SK-N-SH (cell line): ENCODE data around the gene OR5AN1. TPM values are rescaled to one million over a fixed set of nuclear protein-coding genes. Genes with fewer than 3 reads are reported as not detected.

Source experiments
- CTCF ChIA-PET: fragments of 300-600, 350-600 bp; formaldehyde crosslinking; extraction: SDS; loops from one replicate; lab custom pipeline; 2021; lab: Yijun Ruan, JAX
- POLR2A ChIA-PET: fragments of 350-600 bp; sonication (Branson Sonifier 250); formaldehyde crosslinking; extraction: SDS; loops from one replicate; lab custom pipeline; 2020; ENCODE audit warnings: antibody characterized with exemption, inconsistent platforms; lab: Yijun Ruan, JAX
- DNase-seq: peaks from one replicate; pipeline ENCODE4 v3.0.0; 2012
- H2AFZ ChIP-seq: fragments of 200-600 bp; sonication (generic); 2 replicates; pipeline ENCODE4 v1.8.1; 2016; ENCODE audit warnings: antibody characterized with exemption, mild to moderate bottlenecking, low read depth
- H3F3A ChIP-seq: fragments of 200-600 bp; sonication (generic); replicated peaks from 2 replicates; pipeline ENCODE3; 2016; ENCODE audit warnings: antibody characterized with exemption, mild to moderate bottlenecking; ENCODE audit not compliant: insufficient read depth
- H3K27ac ChIP-seq, 2 experiments: fragments of 200-500 bp in 1 of 2; fragments of 200-600 bp in 1 of 2; sonication (Bioruptor generic) in 1 of 2; sonication (generic), shearing (Covaris generic) in 1 of 2; 2 replicates each; pipeline versions ENCODE4 v1.5.1 to v1.6.1; 2014 to 2016; ENCODE audit warnings: low read depth in 2 of 2, inconsistent platforms in 1 of 2, low read length in 1 of 2, mild to moderate bottlenecking in 1 of 2, mixed read lengths in 1 of 2
- H3K27me3 ChIP-seq: fragments of 200-600 bp; sonication (generic), shearing (Covaris generic); 2 replicates; pipeline ENCODE4 v1.6.1; 2016; ENCODE audit warnings: mixed run types; ENCODE audit not compliant: insufficient read depth
- H3K36me3 ChIP-seq, 2 experiments: fragments of 200-500 bp in 1 of 2; fragments of 200-600 bp in 1 of 2; sonication (Bioruptor generic) in 1 of 2; sonication (generic) in 1 of 2; replicated peaks in 1 of 2; 2 replicates each; pipeline versions ENCODE3 to v1.5.1; 2014 to 2016; ENCODE audit warnings: low read length in 1 of 2, mild to moderate bottlenecking in 1 of 2; ENCODE audit not compliant: insufficient read depth in 2 of 2, control insufficient read depth in 1 of 2
- H3K4me1 ChIP-seq, 2 experiments: fragments of 200-500 bp in 1 of 2; fragments of 200-600 bp in 1 of 2; sonication (Bioruptor generic) in 1 of 2; sonication (generic), shearing (Covaris generic) in 1 of 2; 2 replicates each; pipeline versions ENCODE4 v1.5.1 to v1.6.1; 2014 to 2016; ENCODE audit warnings: low read depth in 1 of 2, low read length in 1 of 2, mixed run types in 1 of 2; ENCODE audit not compliant: insufficient read depth in 2 of 2, control insufficient read depth in 1 of 2
- H3K4me2 ChIP-seq: fragments of 200-600 bp; sonication (generic), shearing (Covaris generic); 2 replicates; pipeline ENCODE4 v1.6.1; 2017; ENCODE audit warnings: mixed run types
- H3K4me3 ChIP-seq, 2 experiments: fragments of 200-500 bp in 1 of 2; fragments of 200-600 bp in 1 of 2; sonication (Bioruptor generic) in 1 of 2; sonication (generic), shearing (Covaris generic) in 1 of 2; 2 replicates each; pipeline versions ENCODE4 v1.5.1 to v1.8.1; 2014 to 2016; ENCODE audit warnings: low read depth in 2 of 2, inconsistent platforms in 1 of 2, low read length in 1 of 2, mild to moderate bottlenecking in 1 of 2, mixed read lengths in 1 of 2, moderate library complexity in 1 of 2
- H3K79me2 ChIP-seq: fragments of 200-600 bp; sonication (generic); 2 replicates; pipeline ENCODE4 v1.8.1; 2017; ENCODE audit warnings: mild to moderate bottlenecking; ENCODE audit not compliant: insufficient read depth
- H3K9ac ChIP-seq: fragments of 200-600 bp; sonication (generic); 2 replicates; pipeline ENCODE4 v1.6.1; 2017; ENCODE audit warnings: mixed run types
- H3K9me2 ChIP-seq: fragments of 200-600 bp; sonication (generic); 2 replicates; pipeline ENCODE4 v1.6.1; 2017; ENCODE audit warnings: mixed run types
- H3K9me3 ChIP-seq: fragments of 200-600 bp; sonication (generic); 2 replicates; pipeline ENCODE4 v1.6.1; 2017; ENCODE audit warnings: mixed run types, mild to moderate bottlenecking, moderate library complexity
- H4K20me1 ChIP-seq: fragments of 200-600 bp; sonication (generic); 2 replicates; pipeline ENCODE4 v1.6.1; 2017; ENCODE audit warnings: mild to moderate bottlenecking, mixed run types; ENCODE audit not compliant: insufficient read depth
- GABPA ChIP-seq: IDR thresholded peaks from 2 replicates; pipeline ENCODE4 v1.4.0; 2012; ENCODE audit warnings: low read depth, mild to moderate bottlenecking
- GATA2 ChIP-seq: sonication (generic); formaldehyde crosslinking; IDR thresholded peaks from 2 replicates; pipeline ENCODE4 v1.5.0; 2020; ENCODE audit warnings: mild to moderate bottlenecking, missing genetic modification reagents
- MXI1 ChIP-seq: IDR thresholded peaks from 2 replicates; pipeline ENCODE4 v1.6.1; 2012; ENCODE audit warnings: mild to moderate bottlenecking, low read depth, low read length, improper control_type of control experiment
- SIN3A ChIP-seq: IDR thresholded peaks from 2 replicates; pipeline ENCODE4 v1.6.1; 2012; ENCODE audit warnings: low read depth, mild to moderate bottlenecking, low read length, moderate library complexity, borderline replicate concordance
- YY1 ChIP-seq: IDR thresholded peaks from 2 replicates; pipeline ENCODE4 v1.4.0; 2012; ENCODE audit warnings: low read depth, mild to moderate bottlenecking
- ZBTB33 ChIP-seq: IDR thresholded peaks from 2 replicates; pipeline ENCODE4 v1.4.0; 2012; ENCODE audit warnings: low read depth, borderline replicate concordance
- WGBS: methylation state at CpG from one replicate; pipeline ENCODE4 v1.1.6; 2017; ENCODE audit warnings: low lambda C conversion rate; 5-methylcytosine and 5-hydroxymethylcytosine counted together
- polyA plus RNA-seq, 3 experiments: library from polyadenylated mRNA; depleted of rRNA; stranded (reverse); fragments of >200 nt; gene quantifications; 2 replicates each; pipeline ENCODE4 v1.2.3, GENCODE V29; 2012
- TF ChIP-seq, protein P1 (sequence below): fragments of 150-350 bp; IDR thresholded peaks from 2 replicates; pipeline ENCODE4 v1.6.1; 2016; ENCODE audit warnings: mild to moderate bottlenecking, low read depth, low read length
- TF ChIP-seq, protein P2 (sequence below): fragments of 150-350 bp; IDR thresholded peaks from 2 replicates; pipeline ENCODE4 v1.6.1; 2017; ENCODE audit warnings: antibody characterized with exemption, low read length, low read depth, borderline replicate concordance

OR5AN1 gene
- polyA plus RNA-seq, 1 of the 3 experiments (the other 2 are of a cell fraction): not detected

DNA sequence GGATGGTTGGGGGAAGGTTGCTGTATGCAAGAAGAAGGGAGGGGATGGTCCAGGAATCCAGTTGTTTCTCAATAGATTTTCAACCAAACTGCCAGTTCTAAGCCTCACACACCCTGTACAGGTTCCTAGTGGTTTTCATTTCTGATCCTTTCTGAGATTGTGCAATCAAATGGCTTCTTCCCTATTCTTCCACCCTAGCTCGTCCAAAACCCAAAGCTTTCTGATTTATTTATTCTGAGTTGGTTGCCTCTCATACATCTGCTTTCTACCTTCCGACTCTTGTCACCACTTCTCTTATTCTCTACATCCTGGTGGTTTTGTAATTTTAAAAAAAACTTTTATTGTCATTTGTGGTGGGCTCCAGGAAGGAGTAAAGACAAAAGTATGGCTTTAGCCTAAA is 55.0 kb downstream of the OR5AN1 start:
- no peaks in the 10 kb centered on the region for H3F3A ChIP-seq
- H3K27ac ChIP-seq: no peak overlapping the region
- H4K20me1 ChIP-seq: no peaks in the 10 kb centered on the region
- 4% methylated on average over 2 of the region's 2 CpGs for WGBS
- H3K4me3 ChIP-seq: no peak overlapping the region
- ChIA-PET CTCF (no interaction called here), POLR2A (no interaction called here)
- H3K4me2 ChIP-seq: no peak overlapping the region
- no peak for DNase-seq
- H3K9me3 ChIP-seq: no peaks in the 10 kb centered on the region
- H3K27me3 ChIP-seq: no peaks in the 10 kb centered on the region
- no peak overlapping the region for H2AFZ ChIP-seq
- H3K9ac ChIP-seq: no peak overlapping the region
- no peaks in the 10 kb centered on the region for H3K4me1 ChIP-seq
- no peaks in the 10 kb centered on the region for H3K79me2 ChIP-seq
- no peaks in the 10 kb centered on the region for H3K36me3 ChIP-seq
- TF ChIP-seq GATA2 (CRISPR knock-in tag): no peak
- TF ChIP-seq, protein P1, sequence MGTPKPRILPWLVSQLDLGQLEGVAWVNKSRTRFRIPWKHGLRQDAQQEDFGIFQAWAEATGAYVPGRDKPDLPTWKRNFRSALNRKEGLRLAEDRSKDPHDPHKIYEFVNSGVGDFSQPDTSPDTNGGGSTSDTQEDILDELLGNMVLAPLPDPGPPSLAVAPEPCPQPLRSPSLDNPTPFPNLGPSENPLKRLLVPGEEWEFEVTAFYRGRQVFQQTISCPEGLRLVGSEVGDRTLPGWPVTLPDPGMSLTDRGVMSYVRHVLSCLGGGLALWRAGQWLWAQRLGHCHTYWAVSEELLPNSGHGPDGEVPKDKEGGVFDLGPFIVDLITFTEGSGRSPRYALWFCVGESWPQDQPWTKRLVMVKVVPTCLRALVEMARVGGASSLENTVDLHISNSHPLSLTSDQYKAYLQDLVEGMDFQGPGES: no peak
- no peaks in the 10 kb centered on the region for H3K9me2 ChIP-seq

DNA sequence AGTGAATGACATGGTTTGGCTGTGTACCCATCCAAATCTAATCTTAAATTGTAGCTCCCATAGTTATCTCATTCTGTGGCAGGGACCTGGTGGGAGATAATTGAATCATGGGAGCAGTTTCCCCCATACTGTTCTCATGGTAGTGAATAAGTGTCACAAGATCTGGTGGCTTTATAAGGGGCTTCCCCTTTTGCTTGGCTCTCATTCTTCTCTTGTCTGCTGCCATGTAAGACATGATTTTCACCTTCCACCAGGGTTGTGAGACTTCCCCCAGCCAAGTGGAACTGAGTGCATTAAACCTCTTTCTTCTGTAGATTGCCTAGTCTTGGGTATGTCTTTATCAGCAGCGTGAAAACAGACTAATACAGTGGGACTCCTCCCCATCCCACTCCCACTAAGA is 56.4 kb downstream of the OR5AN1 start:
- ChIA-PET CTCF (no interaction called here), POLR2A (no interaction called here)
- H3K4me1 ChIP-seq: no peaks in the 10 kb centered on the region
- H2AFZ ChIP-seq: no peak overlapping the region
- no peak overlapping the region for H3K27ac ChIP-seq
- no peak overlapping the region for H3K9ac ChIP-seq
- TF ChIP-seq YY1 (no peak), GABPA (no peak), ZBTB33 (no peak), SIN3A (no peak), GATA2 (CRISPR knock-in tag) (no peak), MXI1 (no peak)
- TF ChIP-seq, protein P2, sequence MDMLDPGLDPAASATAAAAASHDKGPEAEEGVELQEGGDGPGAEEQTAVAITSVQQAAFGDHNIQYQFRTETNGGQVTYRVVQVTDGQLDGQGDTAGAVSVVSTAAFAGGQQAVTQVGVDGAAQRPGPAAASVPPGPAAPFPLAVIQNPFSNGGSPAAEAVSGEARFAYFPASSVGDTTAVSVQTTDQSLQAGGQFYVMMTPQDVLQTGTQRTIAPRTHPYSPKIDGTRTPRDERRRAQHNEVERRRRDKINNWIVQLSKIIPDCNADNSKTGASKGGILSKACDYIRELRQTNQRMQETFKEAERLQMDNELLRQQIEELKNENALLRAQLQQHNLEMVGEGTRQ: no peak
- no peak overlapping the region for H3K4me3 ChIP-seq
- H4K20me1 ChIP-seq: no peaks in the 10 kb centered on the region
- no peaks in the 10 kb centered on the region for H3K79me2 ChIP-seq
- no peak for DNase-seq
- no peak overlapping the region for H3K4me2 ChIP-seq
- no peaks in the 10 kb centered on the region for H3K9me2 ChIP-seq
- 0% methylated on average over 1 of the region's 1 CpG for WGBS
- no peaks in the 10 kb centered on the region for H3K9me3 ChIP-seq
- H3K27me3 ChIP-seq: no peaks in the 10 kb centered on the region
- no peaks in the 10 kb centered on the region for H3K36me3 ChIP-seq
- H3F3A ChIP-seq: no peaks in the 10 kb centered on the region
